Measurements from ENCODE around the gene SUSD4. TPM values are rescaled to one million over a fixed set of nuclear protein-coding genes. Genes with fewer than 3 reads are reported as not detected.

The SUSD4 gene
- total RNA-seq, 2 donors from 2014 or later, result 0.58 to 0.92 TPM

- Histone ChIP-seq H3K36me3 (ENCODE audit: control insufficient read depth, insufficient read depth, low read length) (no peaks in the 10 kb centered on the region), H3K4me3 (ENCODE audit: low read length) (no peak overlapping the region), H3K9me3 (ENCODE audit: control insufficient read depth, low read length) (no peaks in the 10 kb centered on the region), H3K27me3 (ENCODE audit: control insufficient read depth, insufficient read depth, low read length, poor library complexity, severe bottlenecking) (no peaks in the 10 kb centered on the region), H3K27ac (ENCODE audit: low read depth, low read length) (no peak overlapping the region), H3K4me1 (ENCODE audit: control insufficient read depth, insufficient read depth, low read length) (no peaks in the 10 kb centered on the region), H3K9ac (ENCODE audit: extremely low read depth, low read length, poor library complexity, severe bottlenecking) (no peak overlapping the region)
- Mint-ChIP-seq H3K27ac (no peak overlapping the region), H3K4me3 (no peak overlapping the region), H3K36me3 (ENCODE audit: low read depth) (no peaks in the 10 kb centered on the region), H3K27me3 (ENCODE audit: insufficient read depth) (peaks cover 52% of the 10 kb centered on the region), H3K4me1 (no peaks in the 10 kb centered on the region), H3K9me3 (no peaks in the 10 kb centered on the region)
- no peak for TF ChIP-seq CTCF (conservative IDR thresholded peaks at IDR 0.05)
- 98% methylated on average over 3 of the region's 3 CpGs; no CpG with 5 or more reads in 1 of the 2 experiments for WGBS, 2 experiments (ENCODE audit: insufficient coverage in 1 of 2, insufficient read length in 1 of 2)
- DNase-seq, result no peak
These were observed 137.7 kb downstream of the SUSD4 start for GRCh38 chr1:223226271-223226670.

- no peak overlapping the region for H3K9ac ChIP-seq (ENCODE audit: extremely low read depth, low read length, poor library complexity, severe bottlenecking)
- Mint-ChIP-seq H3K4me1 (no peaks in the 10 kb centered on the region), H3K27ac (no peak overlapping the region), H3K27me3 (ENCODE audit: insufficient read depth) (peaks cover 56% of the 10 kb centered on the region), H3K4me3 (no peak overlapping the region), H3K36me3 (ENCODE audit: low read depth) (no peaks in the 10 kb centered on the region), H3K9me3 (peaks cover 3% of the 10 kb centered on the region)
- no peaks in the 10 kb centered on the region for H3K27me3 ChIP-seq (ENCODE audit: control insufficient read depth, insufficient read depth, low read length, poor library complexity, severe bottlenecking)
- peaks cover 4% of the 10 kb centered on the region for H3K9me3 ChIP-seq (ENCODE audit: control insufficient read depth, low read length)
- H3K4me1 ChIP-seq (ENCODE audit: control insufficient read depth, insufficient read depth, low read length), result no peaks in the 10 kb centered on the region
- H3K4me3 ChIP-seq (ENCODE audit: low read length), result no peak overlapping the region
- no peak for DNase-seq
- H3K27ac ChIP-seq (ENCODE audit: low read depth, low read length), result no peak overlapping the region
- H3K36me3 ChIP-seq (ENCODE audit: control insufficient read depth, insufficient read depth, low read length), result no peaks in the 10 kb centered on the region
- TF ChIP-seq CTCF (conservative IDR thresholded peaks at IDR 0.05), result no peak
- 81 to 89% methylated on average over 4 to 6 of the region's 6 CpGs for WGBS, 2 experiments (ENCODE audit: insufficient coverage in 1 of 2, insufficient read length in 1 of 2)
These were observed 138.5 kb downstream of the SUSD4 start for GRCh38 chr1:223225481-223225880.

- H3K36me3 ChIP-seq (ENCODE audit: control insufficient read depth, insufficient read depth, low read length), result no peaks in the 10 kb centered on the region
- TF ChIP-seq CTCF (conservative IDR thresholded peaks at IDR 0.05), result no peak
- no peak overlapping the region for H3K4me3 ChIP-seq (ENCODE audit: low read length)
- H3K9ac ChIP-seq (ENCODE audit: extremely low read depth, low read length, poor library complexity, severe bottlenecking), result no peak overlapping the region
- H3K36me3 Mint-ChIP-seq (ENCODE audit: low read depth), result no peaks in the 10 kb centered on the region
- H3K27ac Mint-ChIP-seq, result no peak overlapping the region
- H3K27ac ChIP-seq (ENCODE audit: low read depth, low read length), result no peak overlapping the region
- H3K4me1 ChIP-seq (ENCODE audit: control insufficient read depth, insufficient read depth, low read length), result no peaks in the 10 kb centered on the region
- H3K4me1 Mint-ChIP-seq, result no peaks in the 10 kb centered on the region
- H3K27me3 Mint-ChIP-seq (ENCODE audit: insufficient read depth), result peaks cover 59% of the 10 kb centered on the region
- 88 to 91% methylated on average over 4 to 7 of the region's 7 CpGs for WGBS, 2 experiments (ENCODE audit: insufficient coverage in 1 of 2, insufficient read length in 1 of 2)
- no peak for DNase-seq
- H3K9me3 Mint-ChIP-seq, result peaks cover 7% of the 10 kb centered on the region
- H3K27me3 ChIP-seq (ENCODE audit: control insufficient read depth, insufficient read depth, low read length, poor library complexity, severe bottlenecking), result no peaks in the 10 kb centered on the region
- no peak overlapping the region for H3K4me3 Mint-ChIP-seq
- peaks cover 8% of the 10 kb centered on the region for H3K9me3 ChIP-seq (ENCODE audit: control insufficient read depth, low read length)
These were observed 138.9 kb downstream of the SUSD4 start for GRCh38 chr1:223225061-223225460.
